HG03066 (cell line): Measurements from ENCODE around the gene CENPV.
"Not testable (repeated sequence)": the region's sequence is repeated elsewhere in the genome, so short reads cannot be mapped to it uniquely, and the experiment has no call there.

Source experiments
- ATAC-seq: cut with Tn5 transposase; IDR thresholded peaks from one replicate; pipeline ENCODE4 v1.9.1; 2021; ENCODE audit warnings: low read depth; ENCODE audit not compliant: unreplicated experiment

The CENPV gene

DNA sequence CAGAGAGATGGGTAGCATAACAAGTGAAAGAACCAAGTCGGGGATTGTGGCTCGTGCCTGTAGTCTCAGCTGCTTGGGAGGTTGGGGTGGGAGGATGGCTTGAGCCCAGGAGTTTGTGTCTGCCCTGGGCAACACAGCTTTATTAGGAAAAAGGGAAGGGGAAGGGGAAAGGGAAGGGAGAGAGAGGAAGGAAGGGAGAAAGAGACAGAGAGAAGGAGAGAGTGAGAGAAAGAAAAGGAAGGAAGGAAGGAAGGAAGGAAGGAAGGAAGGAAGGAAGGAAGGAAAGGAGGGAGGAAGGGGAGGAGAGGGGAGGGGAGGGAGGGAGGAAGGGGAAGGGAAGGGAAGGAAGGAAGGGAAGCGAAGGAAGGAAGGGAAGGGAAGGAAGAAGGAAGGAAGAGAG is 33.3 kb downstream of the CENPV start:
- no peak for ATAC-seq

DNA sequence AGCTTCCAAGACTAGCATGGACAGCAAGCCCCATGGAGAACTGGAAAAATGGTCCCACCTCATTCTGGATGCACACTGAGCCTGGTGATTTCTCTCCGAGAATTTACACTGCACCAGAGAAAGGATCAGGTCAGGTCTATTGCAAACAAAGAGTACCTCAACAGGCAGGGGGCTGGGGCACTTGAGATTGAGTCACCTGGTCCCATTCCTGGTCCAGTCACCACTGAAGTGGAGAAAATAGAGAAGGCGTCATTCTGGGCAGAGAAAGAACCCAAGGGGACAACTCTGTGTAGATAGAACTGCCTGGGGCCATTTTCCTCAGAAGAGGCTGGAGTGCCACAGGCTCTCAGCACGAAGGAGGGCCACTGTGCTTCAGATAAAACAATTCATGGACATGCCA is 38.4 kb downstream of the CENPV start:
- ATAC-seq, result no peak

DNA sequence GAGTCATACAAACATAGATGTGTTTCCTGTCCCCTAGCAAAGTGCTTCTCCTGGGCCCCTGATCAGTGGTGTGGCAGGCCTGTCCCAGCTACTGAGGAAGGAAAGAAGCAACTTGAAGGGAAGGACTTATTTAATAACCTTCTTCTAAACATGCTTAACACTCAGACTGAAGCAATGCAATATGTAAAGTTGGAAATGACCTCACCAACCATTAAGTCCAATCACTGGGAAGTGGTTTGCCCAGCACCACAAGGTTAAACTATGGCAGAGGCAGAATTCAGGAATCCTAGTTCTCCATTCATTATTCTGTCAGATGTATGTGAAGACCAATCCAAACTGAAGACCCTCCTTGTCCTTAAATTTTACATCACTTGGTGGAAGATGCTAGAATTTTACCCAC is 39.1 kb downstream of the CENPV start:
- no peak for ATAC-seq

DNA sequence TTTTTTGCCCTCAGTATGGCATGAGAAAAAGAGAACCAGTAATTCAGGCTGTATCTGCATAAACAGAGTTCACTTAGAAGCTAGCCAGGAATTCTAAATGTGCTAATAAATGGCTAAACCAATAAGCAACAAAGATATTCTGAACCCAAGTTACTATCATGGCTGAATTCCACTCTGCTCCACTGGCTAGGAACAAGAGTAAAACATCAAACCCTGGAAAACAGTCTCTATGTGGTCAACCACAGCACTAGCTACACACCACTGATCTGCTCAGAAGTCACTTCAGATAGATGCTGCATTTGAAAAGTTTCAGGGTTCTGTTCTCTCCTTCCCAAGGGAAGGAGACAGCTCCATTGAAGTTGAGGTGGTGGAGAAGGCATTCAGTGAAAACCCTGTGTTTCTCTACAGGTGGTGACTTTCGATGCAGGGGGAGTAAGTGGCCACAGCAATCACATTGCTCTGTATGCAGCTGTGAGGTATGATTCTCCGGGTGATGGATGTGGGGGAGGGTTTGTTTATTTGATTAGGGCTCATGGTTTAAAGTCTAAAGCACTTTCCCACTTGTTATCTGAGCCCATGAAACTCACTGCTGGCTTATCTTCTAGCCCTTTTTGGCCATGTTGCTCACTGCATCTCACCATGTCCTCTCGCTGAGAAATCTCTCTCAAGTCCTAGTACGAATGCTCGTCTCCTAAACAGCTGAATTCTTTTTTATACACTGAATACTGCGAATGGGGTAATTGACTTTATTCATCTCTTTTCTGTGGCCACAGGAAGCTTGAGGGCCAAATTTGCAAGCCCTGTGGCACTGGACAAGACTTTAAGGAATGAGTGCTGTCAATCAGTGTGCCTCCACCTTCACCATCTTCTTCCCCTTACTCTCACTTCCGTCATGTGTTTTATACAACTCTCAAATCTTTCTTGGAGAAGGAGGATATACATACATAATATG is 39.9 kb downstream of the CENPV start:
- ATAC-seq, result no peak

DNA sequence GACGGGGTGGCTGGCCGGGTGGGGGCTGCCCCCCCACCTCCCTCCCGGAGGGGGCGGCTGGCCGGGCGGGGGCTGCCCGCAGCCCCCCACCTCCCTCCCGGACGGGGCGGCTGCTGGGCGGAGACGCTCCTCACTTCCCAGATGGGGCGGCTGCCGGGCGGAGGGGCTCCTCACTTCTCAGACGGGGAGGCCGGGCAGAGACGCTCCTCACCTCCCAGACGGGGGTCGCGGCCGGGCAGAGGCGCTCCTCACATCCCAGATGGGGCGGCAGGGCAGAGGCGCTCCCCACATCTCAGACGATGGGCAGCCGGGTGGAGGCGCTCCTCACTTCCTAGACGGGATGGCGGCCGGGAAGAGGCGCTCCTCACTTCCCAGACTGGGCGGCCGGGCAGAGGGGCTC is 41.2 kb downstream of the CENPV start:
- ATAC-seq, result not testable (repeated sequence)

DNA sequence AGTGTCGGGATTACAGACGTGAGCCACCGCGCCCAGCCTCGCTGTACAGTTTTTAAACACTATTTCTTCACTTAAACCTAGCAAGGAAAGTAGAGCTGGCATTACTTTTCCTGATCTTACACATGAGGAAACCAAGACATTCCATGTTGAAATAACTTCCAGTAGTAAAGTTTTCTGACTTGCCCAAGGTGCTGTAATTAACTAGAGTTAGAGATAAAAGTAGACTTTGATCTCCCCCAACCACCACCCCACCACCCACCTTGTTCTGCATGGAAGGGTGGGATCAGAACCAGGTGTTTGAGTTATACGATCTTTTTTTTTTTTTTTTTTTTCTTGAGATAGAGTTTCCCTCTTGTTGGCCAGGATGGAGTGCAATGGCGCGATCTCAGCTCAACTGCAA is 47.1 kb downstream of the CENPV start:
- no peak for ATAC-seq

DNA sequence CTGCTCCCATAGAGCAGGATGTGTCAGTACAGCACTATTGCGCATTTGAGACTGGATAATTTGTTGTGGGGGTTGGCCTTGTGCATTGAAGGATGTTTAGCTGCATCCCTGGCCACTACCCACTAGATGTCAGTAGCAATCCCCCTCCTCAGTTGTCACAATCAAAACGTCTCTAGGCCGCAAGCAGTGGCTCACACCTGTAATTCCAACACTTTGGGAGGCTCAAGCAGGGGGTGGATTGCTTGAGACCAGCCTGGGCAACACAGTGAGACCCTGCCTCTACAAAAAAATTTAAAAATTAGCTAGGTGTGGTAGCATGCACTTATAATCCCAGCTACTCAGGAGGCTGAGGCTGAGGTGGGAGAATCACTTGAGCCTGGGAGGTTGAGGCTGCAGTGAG is 48.4 kb downstream of the CENPV start:
- ATAC-seq, result no peak

DNA sequence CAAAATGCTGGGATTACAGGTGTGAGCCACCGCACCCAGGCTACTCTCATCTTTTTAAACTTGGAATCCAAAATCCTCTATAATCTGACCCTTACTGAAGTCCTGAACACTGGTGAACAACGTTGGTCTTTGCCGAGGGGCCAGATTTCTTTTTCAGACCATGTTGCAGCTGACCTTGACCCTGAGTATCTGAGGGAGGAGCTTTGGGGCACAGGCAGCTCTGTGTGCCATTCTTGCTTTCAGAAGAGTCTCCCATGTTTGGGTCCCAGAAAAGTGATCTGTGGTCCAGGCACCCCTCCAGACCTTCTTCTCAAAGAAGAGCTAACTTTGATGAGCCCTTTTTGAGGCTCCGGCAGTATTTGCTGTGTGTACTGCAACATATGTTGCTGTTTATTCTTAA is 50.4 kb downstream of the CENPV start:
- ATAC-seq, result no peak

DNA sequence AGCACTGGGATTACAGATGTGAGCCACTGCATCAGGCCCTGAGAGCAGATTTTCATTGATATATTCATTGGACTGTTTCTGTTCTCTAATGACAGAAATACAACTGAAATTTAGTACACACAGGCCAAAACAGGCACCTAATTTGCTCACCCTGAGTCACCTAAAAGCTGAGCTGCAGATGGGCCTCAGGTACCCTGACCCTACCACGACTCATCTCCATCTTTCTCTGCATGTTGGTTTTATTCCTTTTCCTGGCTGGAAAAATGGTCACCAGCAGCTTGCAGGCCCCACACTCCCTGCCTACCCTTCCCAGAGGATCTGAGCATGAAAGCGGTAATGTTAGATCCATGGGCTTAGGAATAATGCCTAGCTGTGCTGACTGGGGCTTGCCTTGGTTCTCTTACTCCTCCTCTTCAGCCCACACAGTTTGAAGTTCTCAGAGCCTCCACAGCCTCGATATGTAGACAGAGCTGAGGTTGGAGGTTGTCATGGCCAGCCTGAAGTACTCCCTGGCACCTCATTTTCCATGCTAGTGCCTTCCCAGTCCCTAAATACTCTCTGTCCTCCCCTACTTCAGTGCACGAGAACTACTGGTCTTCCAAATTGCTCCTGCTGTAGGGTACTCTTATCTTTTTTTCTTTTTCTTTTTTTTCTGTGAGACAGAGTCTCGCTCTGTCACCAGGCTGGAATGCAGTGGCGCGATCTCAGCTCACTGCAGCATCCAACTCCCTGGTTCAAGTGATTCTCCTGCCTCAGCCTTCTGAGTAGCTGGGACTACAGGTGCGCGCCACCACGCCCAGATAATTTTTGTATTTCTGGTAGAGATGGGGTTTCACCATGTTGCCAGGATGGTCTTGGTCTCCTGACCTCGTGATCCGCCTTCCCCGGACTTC is 51.1 kb downstream of the CENPV start:
- no peak for ATAC-seq

DNA sequence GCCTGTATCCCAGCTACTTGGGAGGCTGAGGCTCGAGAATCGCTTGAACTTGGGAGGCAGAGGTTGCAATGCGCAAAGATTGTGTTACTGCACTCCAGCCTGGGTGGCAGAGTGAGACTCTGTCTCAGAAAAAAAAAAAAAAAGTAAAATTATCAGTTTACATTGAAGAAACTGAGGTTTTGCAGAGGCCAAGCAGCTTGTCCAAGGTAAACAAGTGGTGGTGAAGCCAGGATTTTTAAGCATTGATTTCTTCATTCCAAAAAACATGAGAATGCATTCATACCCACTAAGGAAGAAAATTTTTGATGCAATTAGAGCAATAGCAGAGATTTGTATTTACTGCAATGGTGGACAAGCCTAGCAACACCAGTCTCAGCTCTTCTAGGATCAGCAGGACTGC is 52.7 kb downstream of the CENPV start:
- ATAC-seq, result no peak

DNA sequence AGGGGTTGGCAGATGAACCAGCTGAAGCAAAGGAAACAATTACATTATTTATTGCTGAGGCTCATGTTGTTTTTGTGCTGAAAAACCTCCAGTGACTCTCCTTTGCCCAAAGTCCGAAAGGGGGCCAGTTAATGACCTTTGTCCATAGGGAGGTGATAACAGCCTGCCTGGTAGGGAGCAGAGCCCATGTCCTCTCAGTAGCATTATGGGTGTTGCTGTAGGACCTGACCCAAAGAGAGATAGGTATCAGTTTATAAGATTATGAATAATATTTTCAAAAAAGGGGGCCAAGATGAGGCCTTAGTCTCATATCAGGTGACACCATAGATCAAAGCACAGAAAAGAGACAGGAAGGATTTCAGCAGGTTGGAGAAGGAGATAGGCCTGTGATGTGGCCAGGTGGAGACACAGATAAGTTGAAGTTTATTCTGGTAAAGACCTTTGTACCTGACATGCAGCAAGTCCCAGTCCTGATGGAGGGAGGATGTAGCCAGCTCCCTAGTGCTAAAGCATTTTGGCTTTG is 55.1 kb downstream of the CENPV start:
- no peak for ATAC-seq

DNA sequence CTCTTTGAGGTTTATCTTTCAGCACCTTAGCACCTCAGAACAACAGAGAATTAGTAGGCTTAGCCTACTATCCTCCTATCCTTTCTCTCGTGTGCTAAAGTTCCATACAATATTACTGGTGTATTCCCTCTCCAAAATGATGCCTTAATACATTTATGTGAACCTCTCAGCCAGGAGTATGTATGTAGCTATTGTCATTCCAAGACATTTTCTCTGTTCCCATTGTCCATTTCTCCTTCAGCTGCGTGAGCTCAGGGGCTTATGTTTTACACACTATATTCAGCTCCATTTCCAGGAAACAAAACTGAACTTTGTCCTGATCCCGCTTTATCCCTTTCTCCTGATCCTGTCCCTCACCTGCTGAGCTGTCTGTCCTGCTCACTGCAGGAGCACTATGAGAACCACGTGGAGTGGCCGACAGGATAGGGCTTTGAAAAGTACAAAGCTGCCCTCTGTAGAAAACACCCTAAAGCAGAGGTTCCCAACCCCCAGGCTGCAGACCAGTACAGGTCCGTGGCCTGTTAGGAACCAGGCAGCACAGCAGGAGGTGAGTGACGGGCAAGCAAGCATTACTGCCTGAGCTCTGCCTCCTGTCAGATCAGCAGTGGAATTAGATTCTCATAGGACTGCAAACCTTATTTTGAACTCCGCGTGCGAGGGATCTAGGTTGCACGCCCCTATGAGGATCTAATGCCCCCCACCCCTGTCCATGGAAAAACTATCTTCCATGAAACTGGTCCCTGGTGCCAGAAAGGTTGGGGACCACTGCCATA is 55.7 kb downstream of the CENPV start:
- ATAC-seq, result no peak

DNA sequence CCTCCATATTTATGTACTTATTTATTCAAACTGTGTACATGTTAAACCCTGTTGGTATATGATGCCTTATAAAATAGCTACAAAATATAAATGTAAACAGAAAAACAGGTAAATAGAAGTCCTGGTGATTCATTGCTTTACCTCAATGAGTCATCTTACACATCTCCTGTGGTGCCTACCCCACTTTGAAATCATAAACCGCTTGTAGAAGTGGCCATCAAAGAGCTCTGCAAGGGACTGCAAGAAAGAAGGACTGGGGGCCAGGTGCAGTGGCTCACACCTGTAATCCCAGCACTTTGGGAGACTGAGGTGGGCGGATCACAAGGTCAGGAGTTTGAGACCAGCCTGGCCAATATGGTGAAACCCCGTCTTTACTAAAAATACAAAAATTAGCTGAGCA is 57.2 kb downstream of the CENPV start:
- ATAC-seq, result not testable (repeated sequence)

DNA sequence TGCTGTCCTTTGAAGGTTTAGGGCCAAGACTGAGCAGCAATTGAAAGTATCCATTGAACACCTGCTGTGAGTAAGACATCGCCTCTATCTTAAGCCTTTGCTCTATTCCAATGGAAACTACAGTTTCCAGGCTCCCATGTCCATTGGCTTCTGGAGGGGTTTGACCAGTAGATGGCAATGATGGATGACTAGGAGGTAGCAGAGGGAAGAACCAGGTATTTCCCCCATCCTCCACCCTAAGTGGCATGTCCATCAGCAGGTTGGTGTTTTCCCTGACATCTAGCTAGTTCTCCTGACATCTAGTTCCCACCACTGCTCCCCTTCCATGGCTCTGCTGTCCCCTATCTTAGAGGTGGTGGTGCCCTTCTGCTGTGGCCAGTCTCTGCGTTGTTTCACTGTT is 58.7 kb downstream of the CENPV start:
- no peak for ATAC-seq

DNA sequence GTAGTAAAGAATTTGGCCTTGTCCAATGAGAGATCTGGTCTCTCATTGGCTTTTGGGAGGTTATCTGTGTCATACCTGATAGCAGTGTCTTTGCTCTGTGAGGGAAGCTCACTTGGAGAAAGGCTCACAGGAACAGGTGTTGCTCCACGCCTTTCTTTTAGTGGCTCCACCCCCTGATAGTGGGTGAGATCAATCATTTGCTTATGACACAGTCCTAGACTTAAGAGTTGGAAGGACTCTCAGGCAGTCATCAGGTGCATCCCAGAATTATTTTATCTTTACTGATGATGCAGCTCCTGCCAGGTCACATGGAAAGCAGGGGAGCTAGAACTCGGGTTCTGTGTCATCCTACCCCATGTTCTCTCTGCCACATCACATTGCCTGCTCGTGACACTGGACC is 59.3 kb downstream of the CENPV start:
- no peak for ATAC-seq
